ENCODE measurements around the gene TPPP2. TPM values are rescaled to one million over a fixed set of nuclear protein-coding genes. Genes with fewer than 3 reads are reported as not detected.

TPPP2 gene
- total and polyA plus RNA-seq, 2 donors (not counting 1 experiment from before 2014, with no cell fraction given) = not detected

GRCh38 chr14:21018781-21019180, 11.2 kb upstream of the TPPP2 start:
- DNase-seq = no peak
- ChIA-PET CTCF (interaction anchor here (1.1 to 15.1 kb wide), 9 partner anchors 11 to 87 kb away, joined by 3 to 348 read pairs (median 21); partner anchors contain the start of genes ARHGEF40, RNASE13, RNASE7 and TMEM253), POLR2A (no interaction called here)
- no peak overlapping the region for H3K9ac ChIP-seq (ENCODE audit: low read length)
- H3K9me3 ChIP-seq (ENCODE audit: control extremely low read depth in 1 of 3, control insufficient read depth in 2 of 3, insufficient read depth in 1 of 3, low read length in 2 of 3) = no peaks in the 10 kb centered on the region
- TF ChIP-seq EZH2 (IDR thresholded peaks at IDR 0.05; ENCODE audit: borderline replicate concordance, insufficient read depth, low read depth, low read length, poor library complexity, severe bottlenecking) (no peak), CTCF (IDR thresholded peaks at IDR 0.05) (no peak)
- Mint-ChIP-seq H3K27me3 (peaks cover 29% of the 10 kb centered on the region), H3K27ac (no peak overlapping the region), H3K9me3 (ENCODE audit: insufficient read depth) (no peaks in the 10 kb centered on the region), H3K4me3 (no peak overlapping the region), H3K4me1 (peaks cover 10% of the 10 kb centered on the region)
- H3K79me2 ChIP-seq (ENCODE audit: control insufficient read depth, insufficient read depth, low read length) = no peaks in the 10 kb centered on the region
- no peaks in the 10 kb centered on the region for H3K36me3 ChIP-seq (replicated peaks in 1 of 2; ENCODE audit: control extremely low read depth in 1 of 2, control insufficient read depth in 1 of 2, extremely low read depth in 1 of 2, insufficient read depth in 2 of 2, low read length in 1 of 2)
- peaks cover 4 to 5% of the 10 kb centered on the region in 2 donors for H3K4me1 ChIP-seq (ENCODE audit: control insufficient read depth in 2 of 2, insufficient read depth in 2 of 2, low read length in 2 of 2)
- peaks cover 0 to 20% (median 8%) of the 10 kb centered on the region in 4 experiments for H3K27me3 ChIP-seq (replicated peaks in 1 of 4; ENCODE audit: control extremely low read depth in 1 of 4, control insufficient read depth in 3 of 4, insufficient read depth in 4 of 4, low read length in 3 of 4)
- H4K20me1 ChIP-seq (ENCODE audit: control insufficient read depth, insufficient read depth, low read length, poor library complexity, severe bottlenecking) = no peaks in the 10 kb centered on the region
- intact Hi-C loops (cut with micrococcal nuclease) = no loop called here
- no peak overlapping the region for H2AFZ ChIP-seq (ENCODE audit: insufficient read depth, low read depth, low read length, poor library complexity, severe bottlenecking)
- no peak overlapping the region for H3K4me2 ChIP-seq (replicated peaks; ENCODE audit: low read depth, low read length, poor library complexity, severe bottlenecking)
- no peak overlapping the region for H3K27ac ChIP-seq (ENCODE audit: low read length in 2 of 2)
- H3K4me3 ChIP-seq (ENCODE audit: control extremely low read depth in 1 of 5, extremely low read depth in 1 of 5, insufficient read depth in 1 of 5, low read depth in 2 of 5, low read length in 4 of 5) = no peak overlapping the region
- WGBS (ENCODE audit: insufficient coverage) = no CpG with 5 or more reads among the region's 3 CpGs
- no peak for ATAC-seq (ENCODE audit: low read depth)

- Mint-ChIP-seq H3K9me3 (ENCODE audit: insufficient read depth) (no peaks in the 10 kb centered on the region), H3K4me3 (no peak overlapping the region), H3K4me1 (peaks cover 16% of the 10 kb centered on the region), H3K27ac (no peak overlapping the region), H3K27me3 (peaks cover 29% of the 10 kb centered on the region)
- Histone ChIP-seq H3K9me3 (ENCODE audit: control extremely low read depth in 1 of 3, control insufficient read depth in 2 of 3, insufficient read depth in 1 of 3, low read length in 2 of 3) (no peaks in the 10 kb centered on the region), H3K27ac (ENCODE audit: low read length in 2 of 2) (no peak overlapping the region), H4K20me1 (ENCODE audit: control insufficient read depth, insufficient read depth, low read length, poor library complexity, severe bottlenecking) (no peaks in the 10 kb centered on the region), H3K27me3 (replicated peaks in 1 of 4; ENCODE audit: control extremely low read depth in 1 of 4, control insufficient read depth in 3 of 4, insufficient read depth in 4 of 4, low read length in 3 of 4) (peaks cover 0 to 26% (median 9%) of the 10 kb centered on the region in 4 experiments), H3K4me3 (ENCODE audit: control extremely low read depth in 1 of 5, extremely low read depth in 1 of 5, insufficient read depth in 1 of 5, low read depth in 2 of 5, low read length in 4 of 5) (no peak overlapping the region), H3K79me2 (ENCODE audit: control insufficient read depth, insufficient read depth, low read length) (no peaks in the 10 kb centered on the region), H3K9ac (ENCODE audit: low read length) (no peak overlapping the region), H2AFZ (ENCODE audit: insufficient read depth, low read depth, low read length, poor library complexity, severe bottlenecking) (no peak overlapping the region), H3K4me2 (replicated peaks; ENCODE audit: low read depth, low read length, poor library complexity, severe bottlenecking) (no peak overlapping the region), H3K36me3 (replicated peaks in 1 of 2; ENCODE audit: control extremely low read depth in 1 of 2, control insufficient read depth in 1 of 2, extremely low read depth in 1 of 2, insufficient read depth in 2 of 2, low read length in 1 of 2) (no peaks in the 10 kb centered on the region), H3K4me1 (ENCODE audit: control insufficient read depth in 2 of 2, insufficient read depth in 2 of 2, low read length in 2 of 2) (peaks cover 10% of the 10 kb centered on the region in 2 donors)
- TF ChIP-seq CTCF (IDR thresholded peaks at IDR 0.05) = no peak
- no peak for TF ChIP-seq EZH2 (IDR thresholded peaks at IDR 0.05; ENCODE audit: borderline replicate concordance, insufficient read depth, low read depth, low read length, poor library complexity, severe bottlenecking)
- no peak for DNase-seq
- POLR2A ChIA-PET = no interaction called here
- CTCF ChIA-PET = interaction anchor here (1.1 to 15.1 kb wide), 8 partner anchors 11 to 86 kb away, joined by 3 to 348 read pairs (median 5); partner anchors contain the start of genes ARHGEF40, RNASE13, TMEM253 and TPPP2
- WGBS (ENCODE audit: insufficient coverage) = 83% methylated on average over 1 of the region's 1 CpG
- intact Hi-C loops (cut with micrococcal nuclease) = no loop called here
- no peak for ATAC-seq (ENCODE audit: low read depth)
Observed at GRCh38 chr14:21019366-21019765, 10.7 kb upstream of the TPPP2 start.

All from B cell (primary cell).